Activated T-cell treated with anti-CD3 and anti-CD28 coated beads for 4 hours (primary cell): ENCODE results near the gene RCAN1.
"Not testable (repeated sequence)": the region's sequence is repeated elsewhere in the genome, so short reads cannot be mapped to it uniquely, and the experiment has no call there.

ENCODE experiments used
- DNase-seq: peaks from one replicate; pipeline ENCODE4 v3.0.0-alpha.2; 2020

The RCAN1 gene

GRCh38 chr21:34621434-34622350, 6.8 kb upstream of the RCAN1 start:
- DNase-seq: no peak

GRCh38 chr21:34619841-34620665, 5.1 kb upstream of the RCAN1 start:
- DNase-seq: no peak

DNA sequence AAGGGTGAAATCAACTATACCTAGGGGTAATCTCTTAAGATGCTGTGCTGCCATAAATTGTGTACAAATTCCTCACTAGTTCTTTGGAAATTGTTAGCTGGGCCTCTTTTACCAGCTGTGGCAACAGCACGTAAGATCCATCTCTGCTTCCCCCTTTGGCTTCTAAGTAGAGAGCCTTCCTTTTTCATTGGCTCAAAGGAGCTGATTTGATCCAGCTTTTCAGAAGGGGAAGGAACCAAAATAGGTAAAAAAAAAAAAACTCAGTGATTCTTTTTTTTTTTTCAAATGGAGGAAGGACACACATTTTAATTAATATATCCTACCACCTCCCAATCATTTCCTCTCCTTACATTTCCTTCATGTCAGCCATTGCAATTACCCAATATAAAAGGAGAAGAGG, 4.0 kb upstream of the RCAN1 start:
- DNase-seq: no peak

DNA sequence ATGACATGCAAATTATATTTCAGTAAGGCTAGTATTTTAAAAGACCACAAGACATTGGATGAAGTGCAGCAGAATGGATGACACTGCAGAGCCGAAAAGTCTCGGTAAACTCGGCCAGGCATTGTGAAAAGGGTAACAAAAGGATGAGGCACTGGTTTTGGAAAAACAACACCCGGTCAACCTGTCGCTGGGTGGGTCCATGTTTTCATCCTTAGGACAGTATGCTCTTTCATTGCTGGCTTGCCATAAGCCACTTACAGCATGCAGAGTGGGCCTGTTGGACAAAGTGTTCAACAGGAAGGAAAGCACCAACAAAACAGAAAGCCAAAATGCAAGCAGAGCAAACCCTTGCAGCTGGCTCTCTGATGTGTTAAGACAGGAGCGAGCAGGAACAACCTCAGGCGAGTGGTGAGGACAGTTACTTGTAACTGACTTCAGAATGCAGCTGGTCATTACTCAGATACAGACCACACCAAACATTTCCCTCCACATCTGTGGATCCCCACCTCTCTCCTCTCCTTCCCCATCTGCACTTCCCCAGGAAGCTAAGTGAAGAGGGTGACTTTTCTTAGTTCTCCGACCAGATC, 2.9 kb upstream of the RCAN1 start:
- no peak for DNase-seq

- DNase-seq: no peak
These were observed 538 bp upstream of the RCAN1 start for GRCh38 chr21:34615487-34615814.

DNA sequence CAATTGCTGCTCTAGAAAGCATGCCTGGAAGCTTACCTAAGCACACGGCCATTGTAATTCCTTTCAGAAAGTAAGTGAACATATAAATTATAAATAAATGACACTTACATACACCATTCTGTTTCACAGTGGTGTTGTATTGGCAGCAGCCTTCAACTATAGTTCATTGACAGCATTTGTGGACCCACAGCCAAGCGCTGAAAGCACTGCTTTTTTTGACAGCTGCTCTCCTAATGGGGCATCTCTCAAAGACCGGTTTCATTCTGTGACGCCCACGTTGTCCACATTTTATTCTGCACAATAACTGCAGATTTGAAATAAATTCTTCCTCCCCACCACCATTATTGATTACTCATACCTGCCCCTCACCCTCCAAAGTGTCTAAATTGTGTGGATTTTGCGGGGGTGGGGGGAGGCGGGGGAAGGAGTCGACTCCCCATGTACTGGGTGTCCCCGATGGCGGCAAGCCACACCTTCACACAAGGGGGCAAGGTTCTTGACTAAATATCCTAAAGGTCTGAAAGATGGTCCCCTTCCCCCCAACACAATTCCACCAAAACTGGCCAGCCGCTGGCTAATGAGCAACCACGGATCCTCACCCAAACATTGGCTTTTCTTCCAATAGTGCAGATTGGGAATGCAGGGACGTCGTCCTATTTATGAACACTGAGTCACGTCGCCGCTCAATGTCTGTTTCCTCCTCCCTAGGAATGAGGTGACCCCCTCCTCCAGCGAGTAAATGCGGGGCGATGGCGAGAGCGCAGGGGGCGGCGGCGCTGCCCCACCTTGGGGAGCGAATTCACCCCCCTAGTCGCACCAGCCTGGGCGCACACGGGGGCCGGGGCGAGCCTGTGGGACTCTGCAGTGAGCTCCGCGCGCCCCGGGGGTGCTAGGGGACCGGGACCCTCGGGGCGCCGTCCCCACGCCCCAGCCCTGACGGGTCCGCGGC, 960 bp downstream of the RCAN1 start:
- DNase-seq: no peak

DNA sequence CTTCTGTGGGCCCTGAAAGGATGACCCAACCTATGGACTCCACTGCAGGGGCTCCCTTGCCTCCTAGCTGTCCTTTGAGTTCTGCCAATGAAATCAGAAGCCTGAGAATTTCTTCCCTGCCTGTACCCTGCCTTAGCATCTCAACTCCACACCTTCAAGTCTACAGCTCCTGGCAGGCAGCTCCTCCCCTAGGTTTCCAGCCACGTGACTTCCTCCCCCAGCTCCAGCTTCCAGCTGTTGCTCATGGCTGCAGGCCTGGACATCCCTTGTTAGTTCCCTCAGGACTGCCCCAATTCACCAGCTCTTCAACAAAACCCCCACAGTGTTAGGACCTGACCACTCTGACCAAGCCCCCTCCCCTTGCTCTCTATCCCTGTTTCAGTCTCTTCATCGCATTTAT, 2.4 kb downstream of the RCAN1 start:
- no peak for DNase-seq

DNA sequence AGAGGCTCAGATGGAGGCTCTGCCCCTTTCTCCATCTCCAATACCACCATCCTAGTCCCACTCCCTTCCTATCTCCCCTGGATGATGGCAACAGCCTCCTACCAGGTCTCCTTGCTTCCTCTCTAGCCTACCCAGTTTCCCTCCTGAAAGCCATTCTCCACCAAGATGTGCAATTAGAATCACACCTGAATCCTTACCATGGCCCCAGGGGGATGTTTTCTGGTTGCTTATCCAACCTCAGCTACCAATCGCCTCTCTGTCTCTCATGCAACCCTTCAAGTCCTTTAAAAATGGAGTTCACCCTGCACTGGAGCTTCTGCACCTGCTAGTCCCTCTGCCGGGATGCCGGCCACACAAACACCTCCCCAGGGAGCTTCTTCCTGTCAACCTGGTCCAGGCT, 2.9 kb downstream of the RCAN1 start:
- DNase-seq: no peak

DNA sequence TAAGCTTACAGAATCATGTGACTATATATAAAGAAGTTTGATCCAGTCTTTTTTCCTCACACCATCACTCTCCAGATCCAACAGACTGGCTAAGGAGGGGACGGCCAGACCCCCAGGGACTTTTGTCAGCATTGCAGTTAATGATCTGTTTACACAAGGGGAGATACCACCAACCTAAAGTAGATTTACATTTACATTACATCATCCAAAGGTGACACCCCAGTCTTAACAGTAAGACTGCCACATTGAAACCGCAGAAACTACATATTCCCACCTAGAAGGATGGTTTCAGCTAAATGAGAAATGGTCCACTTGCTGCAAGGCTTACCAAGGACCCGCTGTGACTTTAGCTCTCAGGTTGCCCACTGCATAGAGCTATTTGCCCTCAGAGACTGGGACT, 3.4 kb downstream of the RCAN1 start:
- no peak for DNase-seq

DNA sequence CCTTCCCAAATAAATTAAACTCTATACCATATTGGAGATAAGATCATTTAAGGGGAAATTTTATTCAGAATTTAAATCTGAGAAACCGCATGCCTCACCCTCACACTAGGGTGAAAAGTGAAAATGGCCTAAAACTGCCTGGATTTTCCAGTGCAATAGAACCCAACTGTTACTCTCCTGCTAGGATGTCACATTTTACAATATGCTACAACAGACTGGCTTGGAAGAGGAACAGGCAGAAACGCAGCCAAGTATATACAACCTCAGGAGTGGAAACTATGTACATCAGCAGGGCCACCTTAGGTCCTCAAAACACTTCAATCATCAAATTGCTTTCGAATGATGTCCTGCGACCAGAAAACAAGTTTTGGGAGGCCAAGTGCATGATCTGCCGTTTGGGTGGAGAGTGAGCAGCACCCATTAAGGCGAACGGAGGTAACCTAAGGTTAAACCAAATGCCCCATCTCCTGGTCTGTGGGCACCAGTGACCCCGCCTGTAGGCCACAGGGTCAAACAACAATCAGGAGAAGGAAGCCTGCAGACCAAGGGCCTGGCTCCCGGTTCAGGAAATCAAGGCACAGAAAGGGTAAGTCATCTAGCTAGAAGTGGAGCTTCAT, 4.9 kb downstream of the RCAN1 start:
- no peak for DNase-seq

GRCh38 chr21:34609244-34609932, 5.5 kb downstream of the RCAN1 start:
- DNase-seq: no peak

DNA sequence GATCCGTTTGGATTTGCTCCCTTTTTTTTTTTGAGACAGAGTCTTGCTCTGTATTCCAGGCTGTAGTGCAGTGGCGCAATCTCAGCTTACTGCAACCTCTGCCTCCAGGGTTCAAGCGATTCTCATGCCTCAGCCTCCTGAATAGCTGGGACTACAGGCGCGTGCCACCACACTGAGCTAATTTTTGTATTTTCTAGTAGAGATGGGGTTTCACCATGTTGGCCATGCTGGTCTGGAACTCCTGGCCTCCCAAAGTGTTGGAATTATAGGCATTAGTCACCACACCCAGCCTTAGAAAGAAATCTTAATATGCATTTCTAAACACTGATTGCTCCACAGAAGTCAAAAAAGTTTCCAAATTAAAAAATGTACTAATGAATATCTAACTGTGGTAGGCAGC, 7.5 kb downstream of the RCAN1 start:
- not testable (repeated sequence) for DNase-seq

- no peak for DNase-seq
These were observed 8.3 kb downstream of the RCAN1 start for GRCh38 chr21:34606621-34607020.

DNA sequence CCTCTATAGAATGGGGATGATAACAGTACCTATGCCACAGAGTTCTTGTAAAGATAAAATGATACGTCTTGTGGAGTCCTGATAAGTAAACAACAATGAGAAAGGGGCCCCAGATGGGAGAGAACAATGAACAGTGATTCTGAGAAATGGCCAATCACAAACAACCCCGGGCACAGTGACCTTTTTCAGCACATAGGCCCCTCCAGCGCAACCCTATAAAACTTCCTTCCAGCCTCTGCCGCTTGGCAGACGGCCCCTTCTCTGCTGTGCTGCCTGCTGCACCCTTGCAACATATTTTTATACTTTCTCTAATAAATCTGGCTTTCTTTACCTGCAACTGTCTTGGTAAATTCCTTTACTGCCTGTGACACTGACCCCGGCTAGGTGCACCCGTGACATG, 8.9 kb downstream of the RCAN1 start:
- no peak for DNase-seq

- not testable (repeated sequence) for DNase-seq
These were observed 10.0 kb downstream of the RCAN1 start for GRCh38 chr21:34604956-34605355.

- no peak for DNase-seq
These were observed 10.4 kb downstream of the RCAN1 start for GRCh38 chr21:34604556-34604955.

DNA sequence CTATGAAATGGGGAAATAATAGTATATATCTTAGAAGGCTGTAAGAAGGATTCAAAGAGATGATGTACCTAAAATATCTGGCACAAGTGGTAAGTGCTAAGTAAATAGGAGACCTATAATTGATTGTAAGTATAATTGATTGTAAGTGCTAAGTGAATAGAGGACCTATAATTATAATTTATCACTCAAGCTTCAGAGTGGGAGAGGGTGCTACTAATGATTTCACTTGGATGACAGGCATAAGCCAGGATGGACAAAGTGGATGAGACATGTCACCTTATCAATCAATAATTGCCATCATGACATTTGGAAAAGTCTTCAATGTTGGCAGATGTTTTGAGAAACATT, 11.2 kb downstream of the RCAN1 start:
- DNase-seq: no peak

DNA sequence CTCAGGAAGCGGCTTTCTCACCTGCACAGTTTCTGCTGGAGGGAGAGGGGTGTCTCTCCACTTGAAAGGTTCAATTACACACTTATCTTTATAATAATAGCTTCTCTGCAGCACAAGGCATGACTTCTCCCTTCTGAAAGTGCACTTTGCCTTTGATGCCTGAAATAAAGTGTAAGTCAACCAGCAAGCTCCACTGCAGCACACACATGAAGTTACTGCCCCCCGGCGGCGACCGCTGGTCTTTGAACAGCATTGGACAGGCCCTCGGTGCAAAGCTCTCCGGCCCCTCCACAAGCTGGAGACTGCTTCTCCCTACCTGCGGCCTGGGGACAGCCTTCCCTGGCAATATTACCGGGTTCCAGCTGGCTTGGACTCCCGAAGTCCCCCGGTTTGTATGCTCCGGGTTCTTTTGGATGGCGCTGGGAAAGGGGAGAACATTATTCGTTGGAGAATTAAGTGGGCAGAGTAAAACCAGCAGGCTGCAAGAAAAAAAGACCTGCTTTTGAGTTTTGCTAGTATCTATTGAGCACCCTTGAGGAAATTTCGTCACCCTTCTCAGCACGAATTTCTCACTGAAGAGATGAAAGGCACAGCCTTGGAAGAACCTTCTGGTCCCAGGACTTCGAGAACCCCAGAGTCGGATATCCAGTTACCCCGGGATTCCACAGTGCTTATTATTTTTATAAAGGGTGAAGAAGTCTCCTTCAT, 11.8 kb downstream of the RCAN1 start:
- DNase-seq: peak; percentile 47

GRCh38 chr21:34602061-34602460, 12.9 kb downstream of the RCAN1 start:
- DNase-seq: no peak

- DNase-seq: no peak
These were observed 15.3 kb downstream of the RCAN1 start for GRCh38 chr21:34599534-34600101.
